Measurements from ENCODE around the gene FOXP1.

FOXP1 gene

GRCh38 chr3:71370467-71370866 lies 213.1 kb downstream of the FOXP1 start:
- Histone ChIP-seq H3K27ac (ENCODE audit: insufficient read depth, low read depth, low read length, poor library complexity, severe bottlenecking) (no peak overlapping the region), H3K4me3 (ENCODE audit: insufficient read depth, low read depth, low read length) (no peak overlapping the region), H3K9me3 (ENCODE audit: control insufficient read depth, low read length) (no peaks in the 10 kb centered on the region), H3K27me3 (ENCODE audit: control insufficient read depth, insufficient read depth, low read length, poor library complexity, severe bottlenecking) (no peaks in the 10 kb centered on the region), H3K4me1 (ENCODE audit: control insufficient read depth, insufficient read depth, low read length) (peaks cover 12% of the 10 kb centered on the region), H3K36me3 (ENCODE audit: control insufficient read depth, insufficient read depth, low read length) (no peaks in the 10 kb centered on the region)
- WGBS, 2 experiments = 92 to 95% methylated on average over 5 of the region's 5 CpGs

- 89 to 93% methylated on average over 6 of the region's 6 CpGs for WGBS, 2 experiments
- Histone ChIP-seq H3K36me3 (ENCODE audit: control insufficient read depth, insufficient read depth, low read length) (no peaks in the 10 kb centered on the region), H3K27ac (ENCODE audit: insufficient read depth, low read depth, low read length, poor library complexity, severe bottlenecking) (no peak overlapping the region), H3K9me3 (ENCODE audit: control insufficient read depth, low read length) (no peaks in the 10 kb centered on the region), H3K4me3 (ENCODE audit: insufficient read depth, low read depth, low read length) (no peak overlapping the region), H3K27me3 (ENCODE audit: control insufficient read depth, insufficient read depth, low read length, poor library complexity, severe bottlenecking) (no peaks in the 10 kb centered on the region), H3K4me1 (ENCODE audit: control insufficient read depth, insufficient read depth, low read length) (peaks cover 12% of the 10 kb centered on the region)
Observed at GRCh38 chr3:71369701-71370391, 213.7 kb downstream of the FOXP1 start.

- H3K27ac ChIP-seq (ENCODE audit: insufficient read depth, low read depth, low read length, poor library complexity, severe bottlenecking) = no peak overlapping the region
- whole genome bisulfite sequencing, 2 experiments = 46 to 47% methylated on average over 8 of the region's 8 CpGs
- no peaks in the 10 kb centered on the region for H3K9me3 ChIP-seq (ENCODE audit: control insufficient read depth, low read length)
- no peaks in the 10 kb centered on the region for H3K27me3 ChIP-seq (ENCODE audit: control insufficient read depth, insufficient read depth, low read length, poor library complexity, severe bottlenecking)
- peaks cover 12% of the 10 kb centered on the region for H3K4me1 ChIP-seq (ENCODE audit: control insufficient read depth, insufficient read depth, low read length)
- H3K4me3 ChIP-seq (ENCODE audit: insufficient read depth, low read depth, low read length) = no peak overlapping the region
- H3K36me3 ChIP-seq (ENCODE audit: control insufficient read depth, insufficient read depth, low read length) = no peaks in the 10 kb centered on the region
Observed at GRCh38 chr3:71366988-71367604, 216.4 kb downstream of the FOXP1 start.

GRCh38 chr3:71361334-71361890 lies 222.1 kb downstream of the FOXP1 start:
- Histone ChIP-seq H3K27me3 (ENCODE audit: control insufficient read depth, insufficient read depth, low read length, poor library complexity, severe bottlenecking) (no peaks in the 10 kb centered on the region), H3K4me1 (ENCODE audit: control insufficient read depth, insufficient read depth, low read length) (no peaks in the 10 kb centered on the region), H3K36me3 (ENCODE audit: control insufficient read depth, insufficient read depth, low read length) (no peaks in the 10 kb centered on the region), H3K4me3 (ENCODE audit: insufficient read depth, low read depth, low read length) (no peak overlapping the region), H3K9me3 (ENCODE audit: control insufficient read depth, low read length) (no peaks in the 10 kb centered on the region), H3K27ac (ENCODE audit: insufficient read depth, low read depth, low read length, poor library complexity, severe bottlenecking) (no peak overlapping the region)
- WGBS, 2 experiments = 95 to 97% methylated on average over 11 to 12 of the region's 12 CpGs

- no peaks in the 10 kb centered on the region for H3K36me3 ChIP-seq (ENCODE audit: control insufficient read depth, insufficient read depth, low read length)
- no peak overlapping the region for H3K27ac ChIP-seq (ENCODE audit: insufficient read depth, low read depth, low read length, poor library complexity, severe bottlenecking)
- no peaks in the 10 kb centered on the region for H3K4me1 ChIP-seq (ENCODE audit: control insufficient read depth, insufficient read depth, low read length)
- WGBS, 2 experiments = 96 to 99% methylated on average over 2 of the region's 2 CpGs
- no peaks in the 10 kb centered on the region for H3K9me3 ChIP-seq (ENCODE audit: control insufficient read depth, low read length)
- no peaks in the 10 kb centered on the region for H3K27me3 ChIP-seq (ENCODE audit: control insufficient read depth, insufficient read depth, low read length, poor library complexity, severe bottlenecking)
- H3K4me3 ChIP-seq (ENCODE audit: insufficient read depth, low read depth, low read length) = no peak overlapping the region
Observed at GRCh38 chr3:71360764-71361163, 222.8 kb downstream of the FOXP1 start.

GRCh38 chr3:71360180-71360579 lies 223.3 kb downstream of the FOXP1 start:
- Histone ChIP-seq H3K4me1 (ENCODE audit: control insufficient read depth, insufficient read depth, low read length) (no peaks in the 10 kb centered on the region), H3K27me3 (ENCODE audit: control insufficient read depth, insufficient read depth, low read length, poor library complexity, severe bottlenecking) (no peaks in the 10 kb centered on the region), H3K27ac (ENCODE audit: insufficient read depth, low read depth, low read length, poor library complexity, severe bottlenecking) (no peak overlapping the region), H3K9me3 (ENCODE audit: control insufficient read depth, low read length) (no peaks in the 10 kb centered on the region), H3K4me3 (ENCODE audit: insufficient read depth, low read depth, low read length) (no peak overlapping the region), H3K36me3 (ENCODE audit: control insufficient read depth, insufficient read depth, low read length) (no peaks in the 10 kb centered on the region)
- 94 to 95% methylated on average over 4 of the region's 4 CpGs for WGBS, 2 experiments

GRCh38 chr3:71358243-71358642 lies 225.3 kb downstream of the FOXP1 start:
- H3K9me3 ChIP-seq (ENCODE audit: control insufficient read depth, low read length) = no peaks in the 10 kb centered on the region
- no peaks in the 10 kb centered on the region for H3K27me3 ChIP-seq (ENCODE audit: control insufficient read depth, insufficient read depth, low read length, poor library complexity, severe bottlenecking)
- no peaks in the 10 kb centered on the region for H3K4me1 ChIP-seq (ENCODE audit: control insufficient read depth, insufficient read depth, low read length)
- WGBS, 2 experiments = 93 to 98% methylated on average over 8 of the region's 8 CpGs
- H3K27ac ChIP-seq (ENCODE audit: insufficient read depth, low read depth, low read length, poor library complexity, severe bottlenecking) = no peak overlapping the region
- no peaks in the 10 kb centered on the region for H3K36me3 ChIP-seq (ENCODE audit: control insufficient read depth, insufficient read depth, low read length)
- H3K4me3 ChIP-seq (ENCODE audit: insufficient read depth, low read depth, low read length) = no peak overlapping the region

- no peak overlapping the region for H3K4me3 ChIP-seq (ENCODE audit: insufficient read depth, low read depth, low read length)
- 95% methylated on average over 6 of the region's 6 CpGs for WGBS, 2 experiments
- no peaks in the 10 kb centered on the region for H3K36me3 ChIP-seq (ENCODE audit: control insufficient read depth, insufficient read depth, low read length)
- H3K4me1 ChIP-seq (ENCODE audit: control insufficient read depth, insufficient read depth, low read length) = no peaks in the 10 kb centered on the region
- H3K27me3 ChIP-seq (ENCODE audit: control insufficient read depth, insufficient read depth, low read length, poor library complexity, severe bottlenecking) = no peaks in the 10 kb centered on the region
- no peak overlapping the region for H3K27ac ChIP-seq (ENCODE audit: insufficient read depth, low read depth, low read length, poor library complexity, severe bottlenecking)
- no peaks in the 10 kb centered on the region for H3K9me3 ChIP-seq (ENCODE audit: control insufficient read depth, low read length)
Observed at GRCh38 chr3:71356265-71356664, 227.3 kb downstream of the FOXP1 start.

GRCh38 chr3:71355862-71356261 lies 227.7 kb downstream of the FOXP1 start:
- no peaks in the 10 kb centered on the region for H3K4me1 ChIP-seq (ENCODE audit: control insufficient read depth, insufficient read depth, low read length)
- no peak overlapping the region for H3K27ac ChIP-seq (ENCODE audit: insufficient read depth, low read depth, low read length, poor library complexity, severe bottlenecking)
- no peaks in the 10 kb centered on the region for H3K36me3 ChIP-seq (ENCODE audit: control insufficient read depth, insufficient read depth, low read length)
- no peaks in the 10 kb centered on the region for H3K9me3 ChIP-seq (ENCODE audit: control insufficient read depth, low read length)
- 92 to 93% methylated on average over 7 of the region's 7 CpGs for WGBS, 2 experiments
- no peak overlapping the region for H3K4me3 ChIP-seq (ENCODE audit: insufficient read depth, low read depth, low read length)
- H3K27me3 ChIP-seq (ENCODE audit: control insufficient read depth, insufficient read depth, low read length, poor library complexity, severe bottlenecking) = no peaks in the 10 kb centered on the region

GRCh38 chr3:71355037-71355436 lies 228.5 kb downstream of the FOXP1 start:
- Histone ChIP-seq H3K4me1 (ENCODE audit: control insufficient read depth, insufficient read depth, low read length) (no peaks in the 10 kb centered on the region), H3K9me3 (ENCODE audit: control insufficient read depth, low read length) (no peaks in the 10 kb centered on the region), H3K27me3 (ENCODE audit: control insufficient read depth, insufficient read depth, low read length, poor library complexity, severe bottlenecking) (no peaks in the 10 kb centered on the region), H3K27ac (ENCODE audit: insufficient read depth, low read depth, low read length, poor library complexity, severe bottlenecking) (no peak overlapping the region), H3K36me3 (ENCODE audit: control insufficient read depth, insufficient read depth, low read length) (no peaks in the 10 kb centered on the region), H3K4me3 (ENCODE audit: insufficient read depth, low read depth, low read length) (no peak overlapping the region)
- WGBS, 2 experiments = 98% methylated on average over 5 of the region's 5 CpGs

Measured in ectodermal cell (in vitro differentiated cells).